KOPT-K1 (cell line): ENCODE measurements around the gene CALHM6.

ENCODE experiments used
- H3K27ac ChIP-seq: fragments of 200-600 bp; sonication (generic); 2 replicates; pipeline ENCODE4 v1.5.1; 2016; ENCODE audit warnings: antibody characterized with exemption, mild to moderate bottlenecking, low read depth, low read length; ENCODE audit not compliant: poor library complexity, severe bottlenecking
- H3K36me3 ChIP-seq: fragments of 200-600 bp; sonication (generic); 2 replicates; pipeline ENCODE4 v1.5.1; 2017; ENCODE audit warnings: antibody characterized with exemption, mild to moderate bottlenecking, low read length, moderate library complexity; ENCODE audit not compliant: insufficient read depth
- H3K9me3 ChIP-seq: fragments of 200-600 bp; sonication (generic); 2 replicates; pipeline ENCODE4 v1.5.1; 2017; ENCODE audit warnings: antibody characterized with exemption, low read length, mild to moderate bottlenecking; ENCODE audit not compliant: insufficient read depth, poor library complexity, severe bottlenecking

CALHM6 gene

GRCh38 chr6:116437656-116438055, 23.5 kb upstream of the CALHM6 start:
- no peaks in the 10 kb centered on the region for H3K9me3 ChIP-seq
- no peaks in the 10 kb centered on the region for H3K36me3 ChIP-seq
- no peak overlapping the region for H3K27ac ChIP-seq

- no peaks in the 10 kb centered on the region for H3K36me3 ChIP-seq
- no peak overlapping the region for H3K27ac ChIP-seq
- no peaks in the 10 kb centered on the region for H3K9me3 ChIP-seq
Measured at GRCh38 chr6:116438590-116439448, 22.4 kb upstream of the CALHM6 start.

- Histone ChIP-seq H3K9me3 (no peaks in the 10 kb centered on the region), H3K27ac (no peak overlapping the region)
Measured at GRCh38 chr6:116439522-116440051, 21.6 kb upstream of the CALHM6 start.

GRCh38 chr6:116443105-116443504, 18.1 kb upstream of the CALHM6 start:
- Histone ChIP-seq H3K27ac (no peak overlapping the region), H3K9me3 (no peaks in the 10 kb centered on the region), H3K36me3 (no peaks in the 10 kb centered on the region)

More at GRCh38 chr6:116439522-116440051, 21.6 kb upstream of the CALHM6 start:
- no peaks in the 10 kb centered on the region for H3K36me3 ChIP-seq

GRCh38 chr6:116444092-116444491, 17.1 kb upstream of the CALHM6 start:
- Histone ChIP-seq H3K36me3 (no peaks in the 10 kb centered on the region), H3K9me3 (no peaks in the 10 kb centered on the region), H3K27ac (no peak overlapping the region)

GRCh38 chr6:116444575-116444974, 16.6 kb upstream of the CALHM6 start:
- Histone ChIP-seq H3K27ac (no peak overlapping the region), H3K36me3 (no peaks in the 10 kb centered on the region), H3K9me3 (no peaks in the 10 kb centered on the region)

- no peaks in the 10 kb centered on the region for H3K36me3 ChIP-seq
- no peaks in the 10 kb centered on the region for H3K9me3 ChIP-seq
- no peak overlapping the region for H3K27ac ChIP-seq
Measured at GRCh38 chr6:116445102-116445501, 16.1 kb upstream of the CALHM6 start.

- Histone ChIP-seq H3K9me3 (no peaks in the 10 kb centered on the region), H3K27ac (no peak overlapping the region), H3K36me3 (no peaks in the 10 kb centered on the region)
Measured at GRCh38 chr6:116446399-116446798, 14.8 kb upstream of the CALHM6 start.

- H3K27ac ChIP-seq, result no peak overlapping the region
- H3K9me3 ChIP-seq, result no peaks in the 10 kb centered on the region
Measured at GRCh38 chr6:116447052-116447451, 14.1 kb upstream of the CALHM6 start.

GRCh38 chr6:116447496-116448011, 13.6 kb upstream of the CALHM6 start:
- H3K36me3 ChIP-seq, result no peaks in the 10 kb centered on the region
- H3K27ac ChIP-seq, result no peak overlapping the region
- H3K9me3 ChIP-seq, result no peaks in the 10 kb centered on the region

More at GRCh38 chr6:116447052-116447451, 14.1 kb upstream of the CALHM6 start:
- no peaks in the 10 kb centered on the region for H3K36me3 ChIP-seq

- Histone ChIP-seq H3K27ac (no peak overlapping the region), H3K9me3 (no peaks in the 10 kb centered on the region), H3K36me3 (no peaks in the 10 kb centered on the region)
Measured at GRCh38 chr6:116449565-116449964, 11.6 kb upstream of the CALHM6 start.

GRCh38 chr6:116450185-116450710, 10.9 kb upstream of the CALHM6 start:
- H3K9me3 ChIP-seq, result no peaks in the 10 kb centered on the region
- H3K36me3 ChIP-seq, result no peaks in the 10 kb centered on the region
- H3K27ac ChIP-seq, result no peak overlapping the region

- no peak overlapping the region for H3K27ac ChIP-seq
- no peaks in the 10 kb centered on the region for H3K36me3 ChIP-seq
- H3K9me3 ChIP-seq, result no peaks in the 10 kb centered on the region
Measured at GRCh38 chr6:116450769-116451740, 10.1 kb upstream of the CALHM6 start.

GRCh38 chr6:116451916-116452315, 9.3 kb upstream of the CALHM6 start:
- H3K27ac ChIP-seq, result no peak overlapping the region
- H3K9me3 ChIP-seq, result no peaks in the 10 kb centered on the region
- H3K36me3 ChIP-seq, result no peaks in the 10 kb centered on the region

- H3K36me3 ChIP-seq, result no peaks in the 10 kb centered on the region
Measured at GRCh38 chr6:116452531-116452930, 8.6 kb upstream of the CALHM6 start.

More at GRCh38 chr6:116452531-116452930, 8.6 kb upstream of the CALHM6 start:
- H3K27ac ChIP-seq, result no peak overlapping the region
- no peaks in the 10 kb centered on the region for H3K9me3 ChIP-seq
